Psoas muscle (tissue), 8 donors: ENCODE data around the gene MAGI1. TPM values are rescaled to one million over a fixed set of nuclear protein-coding genes. Genes with fewer than 3 reads are reported as not detected.

Experiments
- ATAC-seq, 4 donors: fragments of 200-7000 bp; cut with Tn5 transposase; one replicate each; pipeline ENCODE4 v1.9.1; 2020; ENCODE audit warnings: moderate library complexity in 3 of 4, mild to moderate bottlenecking in 2 of 4
- DNase-seq, 2 donors: peaks; one replicate each; pipeline ENCODE4 v3.0.0-alpha.2; 2020
- H3K27ac ChIP-seq: fragments of 200-600 bp; one replicate; pipeline ENCODE4 v1.8.0; 2022
- H3K27me3 ChIP-seq, 3 donors: fragments of 200-600 bp in 1 of 3; one replicate each; pipeline versions ENCODE4 v1.6.1 to v1.8.0; 2013 to 2022; ENCODE audit warnings: low read length in 2 of 3, mild to moderate bottlenecking in 2 of 3, moderate library complexity in 1 of 3; ENCODE audit not compliant: insufficient read depth in 3 of 3
- H3K36me3 ChIP-seq, 2 donors: fragments of 200-600 bp in 1 of 2; one replicate each; pipeline versions ENCODE4 v1.6.1 to v1.8.0; 2013 to 2022; ENCODE audit warnings: low read depth in 1 of 2, mild to moderate bottlenecking in 1 of 2, moderate library complexity in 1 of 2; ENCODE audit not compliant: insufficient read depth in 1 of 2
- H3K4me1 ChIP-seq: fragments of 200-600 bp; one replicate; pipeline ENCODE4 v1.8.0; 2022
- H3K4me3 ChIP-seq: fragments of 200-600 bp; one replicate; pipeline ENCODE4 v1.8.0; 2022; ENCODE audit warnings: mild to moderate bottlenecking
- H3K9me3 ChIP-seq: fragments of 200-600 bp; one replicate; pipeline ENCODE4 v1.8.0; 2022
- WGBS, 3 donors: extraction: QIAGEN DNeasy Blood & Tissue Kit; methylation state at CpG; one replicate each; pipeline versions ENCODE4 v1.1.6 to v1.1.7; 2013; 5-methylcytosine and 5-hydroxymethylcytosine counted together
- intact Hi-C, 2 donors: fragments of 100-400 bp; cut with DNase I; formaldehyde crosslinking; loops; one replicate each; pipeline versions ENCODE4 v1.11.0 to v1.14.2; 2022
- polyA plus RNA-seq, 3 donors: library from polyadenylated mRNA; stranded (reverse); fragments of 200-250 nt; gene quantifications; one replicate each; pipeline ENCODE4 v1.2.3, GENCODE V29; 2013
- total RNA-seq, 4 donors: library from RNA; stranded (reverse); fragmentation: NEBNext Ultra II Directional in 2 of 4; extraction: Animal tissue kit (Norgen Biotek cat#: 25700) in 2 of 4; gene quantifications; one replicate each; pipeline versions ENCODE4 v1.2.1 to v1.2.4, GENCODE V29; 2021 to 2023
- TF ChIP-seq, protein P1 (sequence below): fragments of 200-600 bp; IDR thresholded peaks from one replicate; pipeline ENCODE4 v1.8.0; 2022; ENCODE audit warnings: antibody characterized with exemption
- donor health status: healthy with polysubstance abuse.
- donor health status: DM: no; HTN: no; CAD: no; lungs with moderate emphysema.
- donor health status: Bipolar disorder and iron deficiency.
- donor health status: healthy.
- donor health status: DM: yes; HTN: yes; CAD: no.
- donor health status: DM: no; HTN: no; CAD: no.
- donor health status: DM: no; HTN: no; CAD: no.
- donor health status: DM: yes; HTN: yes; CAD: no.

Gene MAGI1
- total and polyA plus RNA-seq, 7 donors, result 4.5 to 8.1 (median 6.3) TPM

GRCh38 chr3:65996589-65996988 lies 42.1 kb downstream of the MAGI1 start:
- H3K4me1 ChIP-seq, result peaks cover 9% of the 10 kb centered on the region
- H3K4me3 ChIP-seq, result no peak overlapping the region
- H3K27me3 ChIP-seq, result no peaks in the 10 kb centered on the region
- DNase-seq (no peak), ATAC-seq (no peak)
- TF ChIP-seq, protein P1, sequence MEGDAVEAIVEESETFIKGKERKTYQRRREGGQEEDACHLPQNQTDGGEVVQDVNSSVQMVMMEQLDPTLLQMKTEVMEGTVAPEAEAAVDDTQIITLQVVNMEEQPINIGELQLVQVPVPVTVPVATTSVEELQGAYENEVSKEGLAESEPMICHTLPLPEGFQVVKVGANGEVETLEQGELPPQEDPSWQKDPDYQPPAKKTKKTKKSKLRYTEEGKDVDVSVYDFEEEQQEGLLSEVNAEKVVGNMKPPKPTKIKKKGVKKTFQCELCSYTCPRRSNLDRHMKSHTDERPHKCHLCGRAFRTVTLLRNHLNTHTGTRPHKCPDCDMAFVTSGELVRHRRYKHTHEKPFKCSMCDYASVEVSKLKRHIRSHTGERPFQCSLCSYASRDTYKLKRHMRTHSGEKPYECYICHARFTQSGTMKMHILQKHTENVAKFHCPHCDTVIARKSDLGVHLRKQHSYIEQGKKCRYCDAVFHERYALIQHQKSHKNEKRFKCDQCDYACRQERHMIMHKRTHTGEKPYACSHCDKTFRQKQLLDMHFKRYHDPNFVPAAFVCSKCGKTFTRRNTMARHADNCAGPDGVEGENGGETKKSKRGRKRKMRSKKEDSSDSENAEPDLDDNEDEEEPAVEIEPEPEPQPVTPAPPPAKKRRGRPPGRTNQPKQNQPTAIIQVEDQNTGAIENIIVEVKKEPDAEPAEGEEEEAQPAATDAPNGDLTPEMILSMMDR, result no peak
- intact Hi-C loops, result no loop called here
- WGBS, 3 donors, result 44 to 49% (median 47%) methylated on average over 11 of the region's 11 CpGs
- H3K36me3 ChIP-seq, result no peaks in the 10 kb centered on the region
- no peak overlapping the region for H3K27ac ChIP-seq
- no peaks in the 10 kb centered on the region for H3K9me3 ChIP-seq

DNA sequence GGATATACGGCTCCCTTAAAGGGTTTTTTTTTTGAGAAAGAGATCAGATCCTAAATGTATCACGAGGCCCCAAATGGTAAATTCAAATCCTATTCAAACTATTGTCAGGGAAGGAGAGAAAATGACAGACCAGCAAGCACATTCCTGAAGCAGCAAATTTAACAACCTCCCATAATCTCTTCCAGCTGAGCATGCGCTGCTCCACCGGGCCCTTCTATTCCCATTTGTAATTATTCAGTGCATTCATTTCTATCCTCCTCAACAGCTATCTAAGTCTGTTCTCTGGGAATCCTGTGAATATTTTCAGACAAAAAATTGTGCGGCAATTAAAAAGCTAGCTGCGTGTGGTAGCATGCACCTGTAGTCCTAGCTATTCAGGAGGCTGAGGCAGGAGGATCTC lies 43.2 kb downstream of the MAGI1 start:
- H3K4me1 ChIP-seq, result peaks cover 9% of the 10 kb centered on the region
- H3K4me3 ChIP-seq, result no peak overlapping the region
- intact Hi-C loops, result no loop called here
- no peaks in the 10 kb centered on the region for H3K36me3 ChIP-seq
- DNase-seq (no peak), ATAC-seq (no peak)
- no peaks in the 10 kb centered on the region for H3K27me3 ChIP-seq
- 74 to 83% (median 79%) methylated on average over 6 of the region's 6 CpGs for WGBS, 3 donors
- TF ChIP-seq, protein P1, result no peak
- no peak overlapping the region for H3K27ac ChIP-seq
- H3K9me3 ChIP-seq, result no peaks in the 10 kb centered on the region

DNA sequence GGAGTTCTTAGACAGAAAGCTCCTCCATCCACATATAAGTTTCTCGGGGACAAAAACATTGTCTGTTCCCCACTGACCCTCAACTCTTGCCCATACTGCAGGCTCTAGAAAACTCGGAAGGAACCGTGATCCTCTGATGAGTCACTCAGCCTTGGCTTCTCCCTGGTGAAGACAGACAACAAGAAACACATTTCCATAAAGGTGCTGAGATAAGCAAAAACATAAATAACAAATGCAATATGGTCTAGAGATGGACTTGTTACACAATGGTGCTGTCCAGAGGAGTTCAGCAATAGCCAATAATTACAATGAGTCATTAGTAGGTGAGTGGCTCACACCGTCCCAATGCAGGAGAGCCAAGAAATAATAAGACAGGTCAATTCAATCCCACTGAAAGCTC lies 43.7 kb downstream of the MAGI1 start:
- Histone ChIP-seq H3K27ac (no peak overlapping the region), H3K36me3 (no peaks in the 10 kb centered on the region), H3K4me3 (no peak overlapping the region), H3K4me1 (peaks cover 9% of the 10 kb centered on the region), H3K27me3 (no peaks in the 10 kb centered on the region), H3K9me3 (no peaks in the 10 kb centered on the region)
- 60 to 71% (median 65%) methylated on average over 4 of the region's 4 CpGs for WGBS, 3 donors
- intact Hi-C loops, result no loop called here
- TF ChIP-seq, protein P1, result no peak
- no peak for DNase-seq
- peak; percentile 63 to 89 (median 75) for ATAC-seq

GRCh38 chr3:65993134-65993900 lies 45.4 kb downstream of the MAGI1 start:
- intact Hi-C loops, result no loop called here
- H3K27me3 ChIP-seq, result no peaks in the 10 kb centered on the region
- DNase-seq, result no peak
- no peak for ATAC-seq
- 95 to 100% (median 96%) methylated on average over 1 of the region's 1 CpG for WGBS, 3 donors
- no peaks in the 10 kb centered on the region for H3K36me3 ChIP-seq
- TF ChIP-seq, protein P1, result no peak
- H3K4me1 ChIP-seq, result peaks cover 9% of the 10 kb centered on the region
- H3K27ac ChIP-seq, result no peak overlapping the region
- no peak overlapping the region for H3K4me3 ChIP-seq
- no peaks in the 10 kb centered on the region for H3K9me3 ChIP-seq

DNA sequence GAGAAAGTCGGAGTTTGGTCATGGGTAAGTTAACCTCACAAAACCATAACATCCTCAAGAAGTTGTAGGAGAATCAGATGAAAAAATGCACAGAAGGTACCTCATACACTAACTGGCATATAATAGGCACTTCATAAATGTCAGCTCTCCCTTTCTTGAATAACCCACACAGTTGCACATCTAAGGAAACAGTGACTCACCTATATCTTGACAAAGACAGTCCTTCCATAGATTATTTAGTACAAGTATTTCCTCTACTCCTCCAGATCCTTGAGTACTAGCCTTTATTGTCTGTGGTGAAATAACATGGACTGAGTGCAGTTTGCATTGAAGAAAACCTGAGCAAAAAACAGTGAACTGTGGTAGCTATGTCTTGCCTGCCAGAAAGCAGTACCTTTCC lies 46.6 kb downstream of the MAGI1 start:
- intact Hi-C loops, result no loop called here
- Histone ChIP-seq H3K9me3 (no peaks in the 10 kb centered on the region), H3K27me3 (no peaks in the 10 kb centered on the region), H3K4me3 (no peak overlapping the region), H3K4me1 (peaks cover 8% of the 10 kb centered on the region), H3K27ac (no peak overlapping the region), H3K36me3 (no peaks in the 10 kb centered on the region)
- DNase-seq (no peak), ATAC-seq (no peak)
- WGBS, 3 donors, result 78 to 84% (median 78%) methylated on average over 1 of the region's 1 CpG
- TF ChIP-seq, protein P1, result no peak
